Activated CD4-positive, CD25-positive, alpha-beta regulatory T cell treated with anti-CD3 and anti-CD28 coated beads, Interleukin-2, amount 50 U/mL, for 24 hours (primary cell): ENCODE data around the gene SEC31B.
A peak's percentile ranks its signal among the peaks of the same experiment; 100 is the strongest.

Source experiments
- ATAC-seq, 2 donors: fragments of 150-1000 bp; cut with Tn5 transposase; one replicate each; pipeline ENCODE4 v1.10.0; 2021; ENCODE audit warnings: mild to moderate bottlenecking in 1 of 2, moderate library complexity in 1 of 2

SEC31B gene

DNA sequence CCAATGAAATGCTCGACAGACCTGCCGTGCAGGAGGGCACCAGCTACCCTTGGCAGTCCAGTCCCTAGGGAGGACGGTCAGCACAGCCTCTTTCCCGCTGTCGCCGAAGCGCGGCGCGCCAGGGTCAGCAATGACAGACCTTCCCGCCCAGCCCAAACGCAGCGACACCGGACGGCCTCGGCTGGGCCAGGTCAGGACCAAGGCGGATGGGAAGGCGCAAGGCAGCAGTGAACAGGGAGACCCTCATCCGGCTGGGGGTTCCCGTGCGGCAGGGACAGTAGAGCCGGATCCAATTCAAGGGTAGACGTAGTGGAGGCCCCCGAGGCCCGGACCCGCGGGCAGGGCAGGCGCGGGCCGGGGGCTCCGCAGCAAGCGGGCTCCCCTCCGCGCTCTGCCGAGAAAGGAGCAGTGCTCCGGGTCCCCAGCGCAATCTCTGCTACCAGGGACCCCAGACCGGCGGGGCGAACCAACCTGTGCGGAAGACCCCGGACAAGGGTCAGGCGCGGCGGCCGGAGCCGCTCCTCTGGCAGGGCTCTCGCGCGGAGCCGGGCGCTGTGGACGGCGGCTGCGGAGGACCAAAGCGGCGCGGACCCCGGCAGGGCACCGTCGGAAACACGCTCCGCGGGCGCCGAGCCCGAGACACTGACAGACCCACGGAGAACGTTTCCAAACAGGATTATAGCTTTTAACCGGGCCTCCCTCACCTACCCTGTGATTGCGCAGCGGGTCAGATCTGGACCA, at the start of gene SEC31B:
SEC31B (minus strand) TSS at position 551 of the 741 bp plus-strand sequence. CDS start 2,909 bp downstream, outside the sequence.
- no peak for ATAC-seq

DNA sequence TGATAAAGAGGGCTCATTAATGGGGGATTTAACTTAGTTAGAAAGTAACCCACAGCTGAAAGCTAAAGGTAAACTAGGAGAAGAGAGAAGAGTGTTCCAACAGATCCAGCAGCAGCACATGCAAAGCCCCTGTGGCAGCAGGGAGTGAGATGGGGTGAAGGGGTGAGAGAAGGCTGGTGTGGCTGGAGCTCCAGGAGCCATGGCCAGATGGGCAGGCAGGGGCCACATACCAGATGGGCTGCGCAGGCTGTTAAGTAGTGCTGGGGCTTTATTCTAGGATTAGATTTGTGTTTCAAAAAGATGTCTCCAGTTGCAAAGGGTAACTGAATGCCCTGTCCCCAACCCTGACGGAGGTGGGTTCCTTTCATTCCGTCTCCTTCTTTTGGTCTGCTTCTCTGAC, 49.3 kb upstream of the SEC31B start:
- no peak for ATAC-seq

- ATAC-seq, result no peak
Observed at GRCh38 chr10:100567826-100568225, 48.2 kb upstream of the SEC31B start.

DNA sequence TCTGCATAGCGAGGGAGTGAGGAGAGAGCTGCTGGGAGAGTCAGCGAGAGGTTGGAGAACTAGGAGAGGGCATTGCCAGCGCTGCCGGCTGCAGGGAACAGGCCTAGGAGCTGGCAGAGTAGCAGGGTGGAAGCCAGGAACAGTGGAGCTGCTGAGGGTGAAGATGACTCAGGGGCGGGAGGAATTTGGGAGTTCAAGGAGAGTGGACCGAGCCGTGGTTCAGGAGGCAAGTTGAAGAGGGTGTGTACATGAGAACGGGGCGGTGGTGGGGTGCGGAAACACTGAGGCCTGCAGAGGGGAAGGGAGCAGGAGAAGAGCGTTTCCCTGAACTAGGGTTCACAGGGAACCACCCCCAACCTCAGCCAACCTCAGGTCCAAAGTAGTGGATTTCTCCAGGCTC, 47.6 kb upstream of the SEC31B start:
- ATAC-seq, result no peak

DNA sequence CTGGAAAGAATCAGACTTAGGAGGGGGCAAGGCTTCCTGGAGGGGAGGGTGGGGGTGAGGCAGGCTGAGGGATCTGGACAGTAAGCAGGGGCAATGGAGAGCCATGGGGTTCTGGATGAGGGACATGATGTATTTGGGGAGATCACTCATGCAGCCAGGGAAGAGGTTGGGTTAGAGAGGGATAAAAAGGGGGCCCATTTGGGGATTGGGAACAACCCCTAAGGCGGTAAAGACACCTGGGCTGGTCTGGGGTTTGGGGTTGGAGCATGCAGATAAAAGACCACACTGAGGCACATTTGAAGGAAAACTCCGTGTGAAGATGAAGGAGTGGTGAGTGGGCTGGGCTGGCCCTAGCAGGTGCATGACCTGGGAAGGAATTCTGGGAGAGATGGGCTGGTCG, 46.9 kb upstream of the SEC31B start:
- ATAC-seq, result no peak

- no peak for ATAC-seq
Observed at GRCh38 chr10:100565206-100565985, 45.7 kb upstream of the SEC31B start.

GRCh38 chr10:100562008-100562672, 42.5 kb upstream of the SEC31B start:
- ATAC-seq, result peak; percentile 89 to 91

- ATAC-seq, result no peak
Observed at GRCh38 chr10:100561005-100561404, 41.3 kb upstream of the SEC31B start.

- no peak for ATAC-seq
Observed at GRCh38 chr10:100560248-100560647, 40.6 kb upstream of the SEC31B start.

DNA sequence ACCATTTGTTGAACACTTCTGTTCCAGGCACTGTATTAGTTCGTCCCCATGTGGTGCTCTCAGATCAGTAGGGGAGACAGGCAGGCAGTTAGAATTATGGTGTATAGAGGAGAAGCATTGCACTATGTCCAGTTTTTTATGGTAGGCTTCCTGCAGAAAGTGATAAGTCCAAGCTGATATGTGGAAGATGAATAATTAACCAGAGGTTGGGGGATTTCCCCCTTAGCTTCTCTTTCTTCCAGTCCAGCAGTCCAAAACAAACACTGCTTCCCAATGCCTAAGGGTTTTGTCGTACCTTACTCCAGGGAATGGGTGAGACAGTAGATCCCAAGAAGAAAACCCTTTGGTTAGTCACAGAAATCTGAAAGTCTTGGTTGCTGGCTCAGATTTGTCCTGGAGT, 35.2 kb upstream of the SEC31B start:
- ATAC-seq, result no peak

DNA sequence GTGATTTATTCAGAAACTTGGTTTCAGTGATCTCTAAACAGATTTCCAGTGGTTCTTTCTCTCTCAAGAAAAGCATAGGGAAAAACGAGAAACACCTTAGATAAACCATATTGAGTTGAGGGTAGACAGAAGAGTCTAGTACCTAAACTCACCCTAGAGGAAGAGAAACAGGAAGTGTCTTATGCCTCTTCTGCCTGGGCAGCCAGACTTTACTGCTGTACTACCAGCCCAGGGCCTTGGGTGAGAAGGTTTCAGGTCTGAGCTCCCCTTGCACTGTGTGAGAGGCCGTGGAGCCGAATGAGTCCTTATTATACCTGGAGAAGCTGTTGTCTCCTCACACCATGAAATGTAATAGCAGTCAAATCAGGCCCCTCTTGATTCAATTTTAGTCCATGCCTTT, 34.3 kb upstream of the SEC31B start:
- no peak for ATAC-seq

GRCh38 chr10:100551738-100552137, 32.1 kb upstream of the SEC31B start:
- no peak for ATAC-seq

DNA sequence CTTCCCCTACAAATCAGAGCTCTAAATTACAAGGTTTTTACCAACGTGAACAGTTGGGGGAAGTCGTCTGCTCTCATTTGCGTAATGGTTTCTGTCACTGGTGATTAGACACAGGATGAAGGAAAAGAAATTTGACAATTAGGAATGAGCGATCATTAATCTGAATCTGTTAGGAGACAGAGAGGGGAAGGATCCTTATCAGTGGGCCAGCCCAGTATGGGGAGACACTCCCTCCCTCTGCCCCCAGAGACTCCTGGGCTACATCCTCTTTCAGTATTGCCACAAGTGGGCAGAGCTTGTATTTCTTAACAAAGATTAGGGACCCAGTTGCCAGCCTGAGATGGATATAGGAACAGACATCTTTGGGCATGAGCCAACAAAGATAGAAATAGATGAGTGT, 31.5 kb upstream of the SEC31B start:
- ATAC-seq, result no peak

DNA sequence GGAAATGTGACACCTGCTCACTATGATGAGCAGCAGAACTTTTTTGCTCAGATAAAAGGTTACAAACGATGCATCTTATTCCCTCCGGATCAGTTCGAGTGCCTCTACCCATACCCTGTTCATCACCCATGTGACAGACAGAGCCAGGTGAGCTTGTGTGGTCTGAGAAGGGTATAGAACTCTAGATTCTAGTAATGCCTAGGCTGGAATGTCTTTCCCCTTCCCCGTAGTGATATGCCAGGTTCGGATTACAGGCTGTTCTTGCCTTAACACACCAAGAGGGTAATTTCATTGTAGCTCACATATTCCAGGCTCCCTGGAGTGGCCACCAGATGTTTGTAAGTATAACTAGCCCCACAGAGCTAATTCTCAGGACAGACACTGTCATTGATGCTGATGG, 25.3 kb upstream of the SEC31B start:
- ATAC-seq, result no peak

DNA sequence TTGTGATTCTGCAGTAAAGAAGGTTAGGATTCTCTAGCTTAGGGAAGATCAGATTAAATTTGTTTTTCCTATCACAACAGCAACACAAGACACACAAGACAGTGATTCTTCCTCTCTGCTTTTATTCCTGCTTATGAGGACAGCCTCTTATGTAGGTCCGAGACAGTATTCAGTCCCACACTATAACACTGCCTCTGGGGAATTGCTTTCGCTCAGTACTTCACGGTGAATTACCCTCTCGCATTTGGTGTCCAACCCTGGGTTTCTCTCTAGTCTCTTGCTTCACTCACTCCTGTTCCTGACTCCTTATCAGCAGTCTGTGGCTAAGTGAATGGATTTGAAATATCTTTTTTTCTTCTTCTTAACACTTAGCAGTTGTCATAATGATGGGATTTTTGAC, 17.8 kb upstream of the SEC31B start:
- ATAC-seq, result no peak

DNA sequence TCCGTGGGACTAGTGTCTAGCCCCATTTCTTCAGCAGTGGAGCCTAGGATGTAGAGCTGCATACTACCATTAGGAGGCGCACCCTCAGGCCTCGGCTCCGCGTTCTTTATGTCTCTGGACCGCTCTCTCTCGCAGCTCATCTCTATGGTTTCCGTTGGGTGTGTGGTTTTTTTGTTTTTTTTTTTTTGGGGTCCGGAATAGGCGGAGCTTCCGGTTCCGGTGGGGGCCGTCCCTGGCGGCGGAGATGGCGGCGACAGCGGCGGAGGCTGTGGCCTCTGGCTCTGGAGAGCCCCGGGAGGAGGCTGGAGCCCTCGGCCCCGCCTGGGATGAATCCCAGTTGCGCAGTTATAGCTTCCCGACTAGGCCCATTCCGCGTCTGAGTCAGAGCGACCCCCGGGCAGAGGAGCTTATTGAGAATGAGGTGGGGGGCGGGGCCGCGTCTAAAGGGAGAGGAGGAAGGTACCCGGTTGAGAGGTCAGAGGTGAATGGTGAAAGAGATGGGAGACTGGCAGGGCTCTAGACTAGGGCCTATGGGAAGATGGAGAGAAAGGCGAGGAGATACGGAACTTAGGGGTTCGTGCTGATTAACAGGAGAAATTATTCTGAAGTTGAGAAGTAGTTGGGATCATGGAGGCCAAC, 16.2 kb upstream of the SEC31B start, which contains the start of gene HIF1AN:
HIF1AN (plus strand) TSS at position 229 of the 639 bp plus-strand sequence; CDS start at position 245, 16 bp downstream.
- peak; percentile 96 to 98 for ATAC-seq

GRCh38 chr10:100535338-100535714, 15.7 kb upstream of the SEC31B start:
- peak in 1 of 2 donors; percentile 1 for ATAC-seq

GRCh38 chr10:100534726-100535125, 15.1 kb upstream of the SEC31B start:
- ATAC-seq, result no peak

DNA sequence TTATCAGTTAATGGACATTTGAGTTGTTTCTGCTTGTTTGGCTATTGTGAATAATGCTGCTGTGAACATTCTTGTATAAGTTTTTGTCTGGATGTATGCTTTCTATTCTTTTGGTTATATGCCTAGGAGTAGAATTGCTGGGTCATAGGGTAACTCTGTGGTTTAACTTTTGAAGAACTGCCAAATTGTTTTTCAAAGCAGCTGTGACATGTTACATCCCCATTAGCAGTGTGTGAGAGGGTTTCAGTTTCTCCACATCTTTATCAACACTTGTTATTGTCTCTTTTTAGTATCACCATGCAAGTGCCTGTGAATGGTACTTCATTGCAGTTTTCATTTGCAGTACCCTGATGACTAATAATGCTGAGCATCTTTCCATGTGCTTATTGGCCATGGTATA, 12.1 kb upstream of the SEC31B start:
- ATAC-seq, result peak in 1 of 2 donors; percentile 9

DNA sequence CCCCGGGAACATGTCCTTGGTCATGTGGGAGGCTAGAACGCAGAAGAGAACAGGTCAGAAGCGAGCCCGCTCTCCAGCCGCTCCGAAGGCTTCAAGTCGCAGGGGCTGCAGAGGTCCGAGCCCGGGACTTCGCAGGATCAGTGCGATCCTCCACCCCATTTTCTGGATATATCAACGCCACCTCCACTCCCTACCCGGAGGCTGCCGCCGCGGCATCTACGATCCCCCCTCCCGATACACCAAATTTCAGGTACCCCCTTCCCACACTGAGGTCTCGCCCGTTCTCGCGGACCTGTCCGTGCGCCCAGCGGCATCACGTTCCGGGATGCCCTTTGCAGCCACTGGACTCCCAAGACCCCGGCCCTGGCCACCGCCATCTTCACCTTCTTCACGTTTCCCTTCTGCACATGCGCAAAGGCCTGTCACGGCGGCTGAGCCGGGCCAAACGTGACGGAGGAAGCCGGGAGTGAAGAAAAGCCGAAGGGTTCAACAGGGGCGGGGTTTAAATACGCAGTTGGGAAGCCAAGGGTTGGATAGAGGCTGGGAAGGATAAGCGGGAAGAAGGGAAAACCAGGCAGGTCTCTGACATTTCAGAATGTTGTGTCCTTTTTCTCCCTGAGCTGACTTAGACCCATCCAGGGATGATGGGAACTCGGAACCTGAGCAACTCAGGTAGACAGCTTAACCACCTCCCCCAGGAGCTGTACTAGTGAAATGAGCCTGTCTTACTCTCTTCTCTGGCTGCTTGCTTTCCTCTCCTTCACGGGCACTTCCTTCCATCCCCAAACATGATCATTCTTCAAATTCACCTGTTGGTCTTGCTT, 10.0 kb upstream of the SEC31B start, which contains the start of gene NDUFB8:
NDUFB8 (minus strand) TSS at position 397 of the 824 bp plus-strand sequence; CDS start at position 377, 20 bp downstream.
- ATAC-seq, result peak; percentile 67 to 73

DNA sequence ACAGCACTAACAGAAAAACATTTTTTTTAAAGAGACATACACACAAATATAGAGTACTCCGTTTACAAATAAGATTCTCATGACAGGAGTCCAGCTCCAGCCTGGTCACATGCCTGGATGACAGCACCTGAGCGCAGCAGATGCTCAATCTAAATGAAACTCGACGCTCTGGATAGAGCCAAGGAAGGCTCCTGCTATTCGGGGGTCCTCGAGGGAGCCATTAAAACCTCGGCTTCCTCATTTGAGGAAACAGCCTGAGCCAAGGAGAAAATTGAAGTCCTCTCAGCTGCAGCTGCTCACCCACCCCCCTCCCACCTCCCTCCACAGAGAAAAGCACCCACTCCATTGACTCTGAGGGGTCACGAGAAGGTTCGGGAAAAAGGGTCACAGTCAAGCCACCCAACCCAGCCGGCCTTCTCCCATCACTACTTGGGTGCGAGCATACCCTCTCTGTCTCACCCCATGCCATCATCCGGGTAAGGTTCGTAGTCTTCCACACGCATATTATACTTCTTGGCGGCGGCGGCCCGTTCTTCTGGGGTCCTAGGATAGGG, 9.3 kb upstream of the SEC31B start:
- ATAC-seq, result peak in 1 of 2 donors; percentile 3
